CD4-positive, CD25-positive, alpha-beta regulatory T cell (primary cell): Measurements from ENCODE around the gene TMEM258. TPM values are rescaled to one million over a fixed set of nuclear protein-coding genes. Genes with fewer than 3 reads are reported as not detected.

Experiments
- ATAC-seq, 2 donors: fragments of 150-1000 bp; cut with Tn5 transposase; one replicate each; pipeline ENCODE4 v1.10.0; 2021; ENCODE audit warnings: low read depth in 2 of 2, moderate number of reproducible peaks in 2 of 2, moderate library complexity in 1 of 2
- DNase-seq, 3 donors: peaks; one replicate each; pipeline versions ENCODE4 v3.0.0 to v3.0.0-alpha.2; 2012 to 2022; ENCODE audit warnings: mixed read lengths in 1 of 3
- H3K27ac ChIP-seq: one replicate; pipeline ENCODE4 v1.7.0; 2013; ENCODE audit warnings: mild to moderate bottlenecking, low read length; ENCODE audit not compliant: insufficient read depth, poor library complexity, severe bottlenecking
- H3K27me3 ChIP-seq: one replicate; pipeline ENCODE4 v1.7.0; 2013; ENCODE audit warnings: low read length; ENCODE audit not compliant: control insufficient read depth, insufficient read depth
- H3K36me3 ChIP-seq: one replicate; pipeline ENCODE4 v1.7.0; 2013; ENCODE audit warnings: mild to moderate bottlenecking, low read length, moderate library complexity; ENCODE audit not compliant: control insufficient read depth, insufficient read depth
- H3K4me1 ChIP-seq: 2 replicates; pipeline ENCODE4 v1.7.0; 2013; ENCODE audit warnings: mild to moderate bottlenecking, low read length; ENCODE audit not compliant: insufficient read depth, control insufficient read depth, poor library complexity, severe bottlenecking
- H3K4me3 ChIP-seq: one replicate; pipeline ENCODE4 v1.7.0; 2013; ENCODE audit warnings: low read depth, mild to moderate bottlenecking, low read length, moderate library complexity
- H3K9me3 ChIP-seq, 2 experiments: 1 replicate in 1 of 2; 2 replicates in 1 of 2; pipeline ENCODE4 v1.7.0; 2013; ENCODE audit warnings: low read length in 2 of 2, mild to moderate bottlenecking in 1 of 2, moderate library complexity in 1 of 2; ENCODE audit not compliant: control insufficient read depth in 2 of 2
- H3K27ac Mint-ChIP-seq, 3 donors: one replicate each; pipeline ENCODE4 v1.8.0; 2020 to 2022; ENCODE audit warnings: mild to moderate bottlenecking in 3 of 3, mixed read lengths in 3 of 3, moderate library complexity in 2 of 3
- H3K27me3 Mint-ChIP-seq: one replicate; pipeline ENCODE4 v1.8.0; 2022; ENCODE audit warnings: mild to moderate bottlenecking, mixed read lengths
- H3K36me3 Mint-ChIP-seq: one replicate; pipeline ENCODE4 v1.8.0; 2020; ENCODE audit warnings: mixed read lengths
- H3K4me1 Mint-ChIP-seq, 4 donors: one replicate each; pipeline ENCODE4 v1.8.0; 2020 to 2022; ENCODE audit warnings: mixed read lengths in 4 of 4, mild to moderate bottlenecking in 1 of 4
- H3K4me3 Mint-ChIP-seq, 4 donors: one replicate each; pipeline ENCODE4 v1.8.0; 2020 to 2022; ENCODE audit warnings: mild to moderate bottlenecking in 4 of 4, mixed read lengths in 4 of 4, moderate library complexity in 3 of 4
- H3K9me3 Mint-ChIP-seq, 7 donors: one replicate each; pipeline ENCODE4 v1.8.0; 2020 to 2022; ENCODE audit warnings: mixed read lengths in 7 of 7, mild to moderate bottlenecking in 3 of 7, moderate library complexity in 2 of 7
- polyA plus RNA-seq, 4 donors: library from polyadenylated mRNA; unstranded; fragments of 300-500 nt; fragmentation: Illumina TruSeq; gene quantifications; one replicate each; pipeline ENCODE4 v1.2.3, GENCODE V29; 2021
- total RNA-seq: library from RNA; stranded (reverse); gene quantifications from one replicate; pipeline ENCODE4 v1.2.3, GENCODE V29; 2022

TMEM258 gene
- total and polyA plus RNA-seq, 5 donors from 2014 or later: 71.7 to 283 (median 219) TPM

GRCh38 chr11:61780581-61781162 is 11.7 kb downstream of the TMEM258 start:
- Mint-ChIP-seq H3K4me3 (no peak overlapping the region), H3K9me3 (no peaks in the 10 kb centered on the region), H3K27ac (no peak overlapping the region), H3K4me1 (peaks cover 0 to 20% (median 3%) of the 10 kb centered on the region in 4 donors), H3K36me3 (peaks cover 4% of the 10 kb centered on the region), H3K27me3 (peaks cover 11% of the 10 kb centered on the region)
- DNase-seq (no peak), ATAC-seq (no peak)
- Histone ChIP-seq H3K36me3 (peaks cover 7% of the 10 kb centered on the region), H3K9me3 (no peaks in the 10 kb centered on the region), H3K4me3 (no peak overlapping the region), H3K4me1 (peaks cover 14% of the 10 kb centered on the region), H3K27ac (no peak overlapping the region), H3K27me3 (no peaks in the 10 kb centered on the region)

GRCh38 chr11:61779666-61780525 is 12.5 kb downstream of the TMEM258 start:
- no peak for ATAC-seq
- H3K4me1 Mint-ChIP-seq: peaks cover 0 to 20% (median 4%) of the 10 kb centered on the region in 4 donors
- H3K4me3 Mint-ChIP-seq: peak overlapping the region in 1 of 4 donors; percentile 47
- peaks cover 2% of the 10 kb centered on the region for H3K36me3 Mint-ChIP-seq
- Histone ChIP-seq H3K4me3 (no peak overlapping the region), H3K36me3 (peaks cover 4% of the 10 kb centered on the region), H3K27ac (no peak overlapping the region), H3K27me3 (no peaks in the 10 kb centered on the region), H3K4me1 (peaks cover 14% of the 10 kb centered on the region), H3K9me3 (no peaks in the 10 kb centered on the region)
- peaks cover 11% of the 10 kb centered on the region for H3K27me3 Mint-ChIP-seq
- DNase-seq: no peak
- H3K9me3 Mint-ChIP-seq: no peaks in the 10 kb centered on the region
- no peak overlapping the region for H3K27ac Mint-ChIP-seq

GRCh38 chr11:61778920-61779650 is 13.3 kb downstream of the TMEM258 start:
- no peak overlapping the region for H3K27ac Mint-ChIP-seq
- peaks cover 11% of the 10 kb centered on the region for H3K27me3 Mint-ChIP-seq
- H3K4me3 Mint-ChIP-seq: peak overlapping the region in 1 of 4 donors; percentile 47
- Histone ChIP-seq H3K9me3 (no peaks in the 10 kb centered on the region), H3K27me3 (no peaks in the 10 kb centered on the region), H3K36me3 (no peaks in the 10 kb centered on the region), H3K4me3 (no peak overlapping the region), H3K4me1 (peaks cover 14% of the 10 kb centered on the region), H3K27ac (no peak overlapping the region)
- ATAC-seq: no peak
- no peak for DNase-seq
- H3K4me1 Mint-ChIP-seq: peaks cover 0 to 19% (median 4%) of the 10 kb centered on the region in 4 donors
- H3K36me3 Mint-ChIP-seq: no peaks in the 10 kb centered on the region
- no peaks in the 10 kb centered on the region for H3K9me3 Mint-ChIP-seq

GRCh38 chr11:61778357-61778886 is 14.0 kb downstream of the TMEM258 start:
- Histone ChIP-seq H3K4me1 (peaks cover 14% of the 10 kb centered on the region), H3K36me3 (no peaks in the 10 kb centered on the region), H3K27me3 (no peaks in the 10 kb centered on the region), H3K9me3 (no peaks in the 10 kb centered on the region), H3K4me3 (no peak overlapping the region), H3K27ac (no peak overlapping the region)
- no peaks in the 10 kb centered on the region for H3K36me3 Mint-ChIP-seq
- H3K27ac Mint-ChIP-seq: no peak overlapping the region
- H3K4me1 Mint-ChIP-seq: peaks cover 0 to 19% (median 4%) of the 10 kb centered on the region in 4 donors
- peak overlapping the region in 1 of 4 donors; percentile 66 for H3K4me3 Mint-ChIP-seq
- ATAC-seq: no peak
- no peak for DNase-seq
- peaks cover 11% of the 10 kb centered on the region for H3K27me3 Mint-ChIP-seq
- no peaks in the 10 kb centered on the region for H3K9me3 Mint-ChIP-seq

GRCh38 chr11:61777234-61778090 is 14.9 kb downstream of the TMEM258 start:
- Mint-ChIP-seq H3K27ac (peak overlapping the region in 1 of 3 donors; percentile 10), H3K4me1 (peaks cover 0 to 19% (median 4%) of the 10 kb centered on the region in 4 donors), H3K9me3 (no peaks in the 10 kb centered on the region)

GRCh38 chr11:61776561-61777075 is 15.8 kb downstream of the TMEM258 start:
- Mint-ChIP-seq H3K27me3 (peaks cover 11% of the 10 kb centered on the region), H3K27ac (peak overlapping the region in 2 of 3 donors; percentile 10 to 42), H3K36me3 (no peaks in the 10 kb centered on the region), H3K9me3 (no peaks in the 10 kb centered on the region), H3K4me1 (peaks cover 0 to 19% (median 4%) of the 10 kb centered on the region in 4 donors), H3K4me3 (peak overlapping the region in 3 of 4 donors; percentile 54 to 71 (median 57))
- Histone ChIP-seq H3K36me3 (no peaks in the 10 kb centered on the region), H3K9me3 (no peaks in the 10 kb centered on the region), H3K27me3 (no peaks in the 10 kb centered on the region), H3K27ac (no peak overlapping the region), H3K4me3 (no peak overlapping the region), H3K4me1 (peaks cover 20% of the 10 kb centered on the region)
- peak in 1 of 2 donors; percentile 27 for ATAC-seq
- peak in 2 of 3 donors; percentile 19 to 69 for DNase-seq

More at GRCh38 chr11:61777234-61778090, 14.9 kb downstream of the TMEM258 start:
- peaks cover 16% of the 10 kb centered on the region for H3K4me1 ChIP-seq
- no peaks in the 10 kb centered on the region for H3K27me3 ChIP-seq
- H3K27ac ChIP-seq: no peak overlapping the region
- Mint-ChIP-seq H3K27me3 (peaks cover 11% of the 10 kb centered on the region), H3K36me3 (no peaks in the 10 kb centered on the region), H3K4me3 (peak overlapping the region in 3 of 4 donors; percentile 54 to 71 (median 61))
- H3K9me3 ChIP-seq: no peaks in the 10 kb centered on the region
- DNase-seq (peak; percentile 49 to 63 (median 50)), ATAC-seq (peak; percentile 49 to 54)
- H3K36me3 ChIP-seq: no peaks in the 10 kb centered on the region
- H3K4me3 ChIP-seq: no peak overlapping the region
